HepG2 (cell line): ENCODE results near the gene STXBP5L. TPM values are rescaled to one million over a fixed set of nuclear protein-coding genes. Genes with fewer than 3 reads are reported as not detected.

Experiments
- ESRRA ChIP-seq: sonication (generic); formaldehyde crosslinking; IDR thresholded peaks from 2 replicates; pipeline ENCODE4 v1.5.1; 2020; ENCODE audit warnings: mild to moderate bottlenecking, low read depth, missing genetic modification reagents
- FOXK2 ChIP-seq: fragments of 450-650 bp; IDR thresholded peaks from 2 replicates; pipeline ENCODE4 v1.6.1; 2016
- GABPB1 ChIP-seq: IDR thresholded peaks from 2 replicates; pipeline ENCODE4 v1.6.1; 2016; ENCODE audit warnings: mild to moderate bottlenecking, missing genetic modification reagents, moderate library complexity, missing compliant biosample characterization
- HNRNPH1 ChIP-seq: fragments of 200-400 bp; formaldehyde crosslinking; optimal IDR thresholded peaks from 2 replicates; pipeline ENCODE3; 2017; ENCODE audit warnings: mild to moderate bottlenecking, low read depth, low read length
- KDM5A ChIP-seq: fragments of 200-600 bp; sonication (generic); IDR thresholded peaks from 2 replicates; pipeline ENCODE4 v1.7.0; 2018; ENCODE audit warnings: antibody characterized with exemption, mild to moderate bottlenecking, low read length, borderline replicate concordance
- KDM5B ChIP-seq: sonication (generic); formaldehyde crosslinking; IDR thresholded peaks from 2 replicates; pipeline ENCODE4 v1.4.0; 2020; ENCODE audit warnings: missing genetic modification reagents, mild to moderate bottlenecking, borderline replicate concordance
- KLF12 ChIP-seq: sonication (generic); formaldehyde crosslinking; IDR thresholded peaks from 2 replicates; pipeline ENCODE4 v1.4.0; 2020; ENCODE audit warnings: missing genetic modification reagents, borderline replicate concordance
- NCOA1 ChIP-seq: sonication (generic); formaldehyde crosslinking; IDR thresholded peaks from 2 replicates; pipeline ENCODE4 v1.9.0; 2021; ENCODE audit warnings: missing genetic modification reagents
- NFE2L2 ChIP-seq: fragments of 150-350 bp; IDR thresholded peaks from 2 replicates; pipeline ENCODE4 v1.6.1; 2014; ENCODE audit warnings: low read length
- NR2C2 ChIP-seq: sonication (generic); formaldehyde crosslinking; IDR thresholded peaks from 2 replicates; pipeline ENCODE4 v1.4.0; 2020; ENCODE audit warnings: missing genetic modification reagents, mild to moderate bottlenecking, moderate library complexity, borderline replicate concordance
- TOPORS ChIP-seq: sonication (generic); formaldehyde crosslinking; IDR thresholded peaks from 2 replicates; pipeline ENCODE4 v1.8.0; 2023; ENCODE audit warnings: mild to moderate bottlenecking, missing genetic modification reagents
- TRIM24 ChIP-seq: sonication (generic); formaldehyde crosslinking; IDR thresholded peaks from 2 replicates; pipeline ENCODE4 v1.8.0; 2022; ENCODE audit warnings: mild to moderate bottlenecking, missing genetic modification reagents
- ZFP90 ChIP-seq: sonication (generic); formaldehyde crosslinking; IDR thresholded peaks from 2 replicates; pipeline ENCODE4 v1.8.0; 2022; ENCODE audit warnings: missing genetic modification reagents, mild to moderate bottlenecking, inconsistent platforms, borderline replicate concordance
- ZNF737 ChIP-seq: sonication (generic); formaldehyde crosslinking; IDR thresholded peaks from 2 replicates; pipeline ENCODE4 v1.5.0; 2020; ENCODE audit warnings: missing genetic modification reagents, mild to moderate bottlenecking, borderline replicate concordance
- ZNF878 ChIP-seq: sonication (generic); formaldehyde crosslinking; IDR thresholded peaks from 2 replicates; pipeline ENCODE4 v1.8.1; 2023; ENCODE audit warnings: mild to moderate bottlenecking, missing genetic modification reagents, moderate library complexity
- polyA plus RNA-seq, 8 experiments: library from polyadenylated mRNA; depleted of rRNA in 3 of 8; stranded (reverse) in 7 of 8; unstranded in 1 of 8; fragments of >200 nt; fragmentation: Illumina TruSeq in 4 of 8; extraction: Trizol in 4 of 8; gene quantifications; 2 replicates each; pipeline versions ENCODE4 v1.2.1 to v1.2.3, GENCODE V29; 2011 to 2016; ENCODE audit warnings: low read depth in 4 of 8, missing spikeins in 1 of 8, mixed read lengths in 1 of 8; ENCODE audit not compliant: insufficient read depth in 1 of 8
- total RNA-seq, 5 experiments: library from RNA; depleted of rRNA; stranded (reverse); fragments of >200 nt; fragmentation: Illumina TruSeq; extraction: Trizol; gene quantifications; 2 replicates each; pipeline ENCODE4 v1.2.3, GENCODE V29; 2016; ENCODE audit warnings: low read depth in 1 of 5
- TF ChIP-seq, protein P1 (sequence below): IDR thresholded peaks from 2 replicates; pipeline ENCODE4 v1.6.1; 2016; ENCODE audit warnings: mild to moderate bottlenecking, missing biosample characterization, missing genetic modification reagents
- TF ChIP-seq, protein P2 (sequence below): sonication (generic); formaldehyde crosslinking; IDR thresholded peaks from 2 replicates; pipeline ENCODE4 v1.5.1; 2020; ENCODE audit warnings: missing genetic modification reagents, mild to moderate bottlenecking, borderline replicate concordance
- TF ChIP-seq, protein P3 (sequence below): IDR thresholded peaks from 2 replicates; pipeline ENCODE4 v1.6.1; 2016; ENCODE audit warnings: control low read depth
- TF ChIP-seq, protein P4 (sequence below): sonication (generic); formaldehyde crosslinking; IDR thresholded peaks from 2 replicates; pipeline ENCODE4 v1.9.0; 2022; ENCODE audit warnings: low read depth, missing genetic modification reagents
- TF ChIP-seq, protein P5 (sequence below): sonication (generic); formaldehyde crosslinking; IDR thresholded peaks from 2 replicates; pipeline ENCODE4 v1.4.0; 2020; ENCODE audit warnings: missing genetic modification reagents
- TF ChIP-seq, protein P6 (sequence below): IDR thresholded peaks from 2 replicates; pipeline ENCODE4 v1.6.1; 2018; ENCODE audit warnings: missing genetic modification reagents

STXBP5L gene
- total and polyA plus RNA-seq, 2 of the 13 experiments (the other 11 are each of a cell fraction or from before 2014, with no cell fraction given), result not detected

DNA sequence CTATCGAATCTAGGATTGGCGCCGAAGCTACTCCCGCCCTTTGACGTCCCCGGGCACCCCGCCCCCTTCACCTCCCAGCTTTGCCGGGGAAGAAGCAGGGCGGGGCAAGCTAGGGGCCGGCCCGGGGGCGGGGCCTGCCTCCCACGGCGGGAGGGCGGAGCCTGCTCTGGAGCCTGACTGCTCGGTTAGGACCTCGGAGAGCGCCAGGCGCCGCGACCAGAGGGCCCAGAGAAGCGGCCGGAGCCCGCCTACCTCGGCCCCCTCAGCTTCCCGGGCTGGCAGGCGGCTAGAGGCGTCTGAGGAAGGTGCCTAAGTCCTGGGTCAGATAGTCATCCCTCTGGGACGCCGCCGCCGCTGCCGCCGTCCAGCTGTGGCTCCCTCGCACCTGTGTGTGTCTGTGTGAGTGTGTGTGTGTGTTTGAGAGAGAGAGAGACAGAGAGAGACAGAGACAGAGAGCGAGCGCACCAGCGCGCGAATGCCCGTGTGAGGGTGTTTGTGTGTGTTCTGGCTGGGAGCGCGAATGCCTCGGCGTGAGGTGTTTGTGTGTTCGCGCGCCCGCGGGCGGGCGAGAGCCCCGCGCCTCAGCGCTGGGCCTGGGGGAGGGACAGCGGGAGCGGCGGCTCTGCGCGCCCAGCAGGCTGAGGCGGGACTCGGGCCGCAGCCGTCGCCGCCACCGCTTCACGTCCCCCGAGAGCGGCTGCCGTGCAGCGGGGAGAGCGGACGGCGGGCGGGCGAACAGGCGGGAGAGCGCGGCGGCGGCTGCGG, at the start of gene STXBP5L (continued):
- TF ChIP-seq, protein P1, sequence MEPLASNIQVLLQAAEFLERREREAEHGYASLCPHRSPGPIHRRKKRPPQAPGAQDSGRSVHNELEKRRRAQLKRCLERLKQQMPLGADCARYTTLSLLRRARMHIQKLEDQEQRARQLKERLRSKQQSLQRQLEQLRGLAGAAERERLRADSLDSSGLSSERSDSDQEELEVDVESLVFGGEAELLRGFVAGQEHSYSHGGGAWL, result peak; percentile 66; the same call in 1 of the 2 replicates
- TF ChIP-seq TOPORS (CRISPR knock-in tag) (no peak), NR2C2 (CRISPR knock-in tag) (no peak), ZNF737 (CRISPR knock-in tag) (no peak), NCOA1 (no peak), ESRRA (CRISPR knock-in tag) (no peak), ZNF878 (peak; percentile 47; the same call in 1 of the 2 replicates), GABPB1 (CRISPR knock-in tag) (peak; percentile 53; the same call in 1 of the 2 replicates), KDM5B (CRISPR knock-in tag) (no peak), NFE2L2 (no peak), FOXK2 (no peak), KDM5A (no peak), KLF12 (CRISPR knock-in tag) (no peak), HNRNPH1 (no peak), ZFP90 (CRISPR knock-in tag) (no peak), TRIM24 (CRISPR knock-in tag) (no peak)
- TF ChIP-seq, protein P2, sequence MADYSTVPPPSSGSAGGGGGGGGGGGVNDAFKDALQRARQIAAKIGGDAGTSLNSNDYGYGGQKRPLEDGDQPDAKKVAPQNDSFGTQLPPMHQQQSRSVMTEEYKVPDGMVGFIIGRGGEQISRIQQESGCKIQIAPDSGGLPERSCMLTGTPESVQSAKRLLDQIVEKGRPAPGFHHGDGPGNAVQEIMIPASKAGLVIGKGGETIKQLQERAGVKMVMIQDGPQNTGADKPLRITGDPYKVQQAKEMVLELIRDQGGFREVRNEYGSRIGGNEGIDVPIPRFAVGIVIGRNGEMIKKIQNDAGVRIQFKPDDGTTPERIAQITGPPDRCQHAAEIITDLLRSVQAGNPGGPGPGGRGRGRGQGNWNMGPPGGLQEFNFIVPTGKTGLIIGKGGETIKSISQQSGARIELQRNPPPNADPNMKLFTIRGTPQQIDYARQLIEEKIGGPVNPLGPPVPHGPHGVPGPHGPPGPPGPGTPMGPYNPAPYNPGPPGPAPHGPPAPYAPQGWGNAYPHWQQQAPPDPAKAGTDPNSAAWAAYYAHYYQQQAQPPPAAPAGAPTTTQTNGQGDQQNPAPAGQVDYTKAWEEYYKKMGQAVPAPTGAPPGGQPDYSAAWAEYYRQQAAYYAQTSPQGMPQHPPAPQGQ, result no peak
- TF ChIP-seq, protein P3, sequence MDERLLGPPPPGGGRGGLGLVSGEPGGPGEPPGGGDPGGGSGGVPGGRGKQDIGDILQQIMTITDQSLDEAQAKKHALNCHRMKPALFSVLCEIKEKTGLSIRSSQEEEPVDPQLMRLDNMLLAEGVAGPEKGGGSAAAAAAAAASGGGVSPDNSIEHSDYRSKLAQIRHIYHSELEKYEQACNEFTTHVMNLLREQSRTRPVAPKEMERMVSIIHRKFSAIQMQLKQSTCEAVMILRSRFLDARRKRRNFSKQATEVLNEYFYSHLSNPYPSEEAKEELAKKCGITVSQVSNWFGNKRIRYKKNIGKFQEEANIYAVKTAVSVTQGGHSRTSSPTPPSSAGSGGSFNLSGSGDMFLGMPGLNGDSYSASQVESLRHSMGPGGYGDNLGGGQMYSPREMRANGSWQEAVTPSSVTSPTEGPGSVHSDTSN, result no peak
- TF ChIP-seq, protein P4, sequence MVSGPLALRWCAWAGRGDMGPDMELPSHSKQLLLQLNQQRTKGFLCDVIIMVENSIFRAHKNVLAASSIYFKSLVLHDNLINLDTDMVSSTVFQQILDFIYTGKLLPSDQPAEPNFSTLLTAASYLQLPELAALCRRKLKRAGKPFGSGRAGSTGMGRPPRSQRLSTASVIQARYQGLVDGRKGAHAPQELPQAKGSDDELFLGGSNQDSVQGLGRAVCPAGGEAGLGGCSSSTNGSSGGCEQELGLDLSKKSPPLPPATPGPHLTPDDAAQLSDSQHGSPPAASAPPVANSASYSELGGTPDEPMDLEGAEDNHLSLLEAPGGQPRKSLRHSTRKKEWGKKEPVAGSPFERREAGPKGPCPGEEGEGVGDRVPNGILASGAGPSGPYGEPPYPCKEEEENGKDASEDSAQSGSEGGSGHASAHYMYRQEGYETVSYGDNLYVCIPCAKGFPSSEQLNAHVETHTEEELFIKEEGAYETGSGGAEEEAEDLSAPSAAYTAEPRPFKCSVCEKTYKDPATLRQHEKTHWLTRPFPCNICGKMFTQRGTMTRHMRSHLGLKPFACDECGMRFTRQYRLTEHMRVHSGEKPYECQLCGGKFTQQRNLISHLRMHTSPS (CRISPR knock-in tag), result no peak
- TF ChIP-seq, protein P5, sequence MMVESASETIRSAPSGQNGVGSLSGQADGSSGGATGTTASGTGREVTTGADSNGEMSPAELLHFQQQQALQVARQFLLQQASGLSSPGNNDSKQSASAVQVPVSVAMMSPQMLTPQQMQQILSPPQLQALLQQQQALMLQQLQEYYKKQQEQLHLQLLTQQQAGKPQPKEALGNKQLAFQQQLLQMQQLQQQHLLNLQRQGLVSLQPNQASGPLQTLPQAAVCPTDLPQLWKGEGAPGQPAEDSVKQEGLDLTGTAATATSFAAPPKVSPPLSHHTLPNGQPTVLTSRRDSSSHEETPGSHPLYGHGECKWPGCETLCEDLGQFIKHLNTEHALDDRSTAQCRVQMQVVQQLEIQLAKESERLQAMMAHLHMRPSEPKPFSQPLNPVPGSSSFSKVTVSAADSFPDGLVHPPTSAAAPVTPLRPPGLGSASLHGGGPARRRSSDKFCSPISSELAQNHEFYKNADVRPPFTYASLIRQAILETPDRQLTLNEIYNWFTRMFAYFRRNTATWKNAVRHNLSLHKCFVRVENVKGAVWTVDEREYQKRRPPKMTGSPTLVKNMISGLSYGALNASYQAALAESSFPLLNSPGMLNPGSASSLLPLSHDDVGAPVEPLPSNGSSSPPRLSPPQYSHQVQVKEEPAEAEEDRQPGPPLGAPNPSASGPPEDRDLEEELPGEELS (CRISPR knock-in tag), result no peak
- TF ChIP-seq, protein P6, sequence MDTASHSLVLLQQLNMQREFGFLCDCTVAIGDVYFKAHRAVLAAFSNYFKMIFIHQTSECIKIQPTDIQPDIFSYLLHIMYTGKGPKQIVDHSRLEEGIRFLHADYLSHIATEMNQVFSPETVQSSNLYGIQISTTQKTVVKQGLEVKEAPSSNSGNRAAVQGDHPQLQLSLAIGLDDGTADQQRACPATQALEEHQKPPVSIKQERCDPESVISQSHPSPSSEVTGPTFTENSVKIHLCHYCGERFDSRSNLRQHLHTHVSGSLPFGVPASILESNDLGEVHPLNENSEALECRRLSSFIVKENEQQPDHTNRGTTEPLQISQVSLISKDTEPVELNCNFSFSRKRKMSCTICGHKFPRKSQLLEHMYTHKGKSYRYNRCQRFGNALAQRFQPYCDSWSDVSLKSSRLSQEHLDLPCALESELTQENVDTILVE (CRISPR knock-in tag), result no peak
